GM12878 (cell line): Measurements from ENCODE around the gene BLTP3B.

Experiments used
- CHD2 ChIP-seq: IDR thresholded peaks from 2 replicates; pipeline ENCODE4 v1.6.1; 2011; ENCODE audit warnings: low read depth, low read length, improper control_type of control experiment, borderline replicate concordance
- MYC ChIP-seq: IDR thresholded peaks from 2 replicates; pipeline ENCODE4 v1.6.1; 2011; ENCODE audit warnings: mild to moderate bottlenecking, low read length, moderate library complexity, inconsistent platforms; ENCODE audit not compliant: insufficient read depth, insufficient replicate concordance, insufficient read length, severe bottlenecking
- SIX5 ChIP-seq: IDR thresholded peaks from 2 replicates; pipeline ENCODE4 v1.6.1; 2011; ENCODE audit warnings: mild to moderate bottlenecking, low read depth, low read length, moderate library complexity; ENCODE audit not compliant: severe bottlenecking
- TF ChIP-seq, protein P1 (sequence below), 3 experiments: IDR thresholded peaks in 2 of 3; conservative IDR thresholded peaks in 1 of 3; 2 replicates each; pipeline ENCODE4 v1.5.1; 2011; ENCODE audit warnings: low read depth in 3 of 3, low read length in 3 of 3, mild to moderate bottlenecking in 3 of 3, control low read depth in 2 of 3, moderate library complexity in 2 of 3, inconsistent platforms in 1 of 3, mixed read lengths in 1 of 3; ENCODE audit not compliant: control insufficient read depth in 2 of 3, insufficient read depth in 1 of 3; ENCODE audit errors: extremely low read depth in 1 of 3

DNA sequence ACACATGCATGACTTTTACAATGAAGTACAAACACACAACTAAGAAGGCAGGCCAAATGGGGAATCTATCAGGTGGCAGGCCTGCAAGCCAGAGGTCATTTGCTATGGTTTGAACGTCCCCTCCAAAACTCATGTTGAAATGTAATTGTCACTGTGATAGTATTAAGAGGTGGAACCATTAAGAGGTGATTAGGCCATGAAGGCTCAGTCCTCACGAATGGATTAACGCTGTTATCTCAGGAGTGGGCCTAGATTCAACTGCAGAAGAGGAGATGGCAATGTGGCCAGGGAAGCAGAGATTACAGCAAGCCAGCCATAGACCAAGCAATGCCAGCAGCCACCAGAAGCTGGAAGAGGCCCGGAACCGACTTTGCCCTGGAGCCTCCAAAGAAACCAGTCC, 44.4 kb upstream of the BLTP3B start:
- TF ChIP-seq MYC: no peak
- TF ChIP-seq CHD2: no peak
- TF ChIP-seq, protein P1, sequence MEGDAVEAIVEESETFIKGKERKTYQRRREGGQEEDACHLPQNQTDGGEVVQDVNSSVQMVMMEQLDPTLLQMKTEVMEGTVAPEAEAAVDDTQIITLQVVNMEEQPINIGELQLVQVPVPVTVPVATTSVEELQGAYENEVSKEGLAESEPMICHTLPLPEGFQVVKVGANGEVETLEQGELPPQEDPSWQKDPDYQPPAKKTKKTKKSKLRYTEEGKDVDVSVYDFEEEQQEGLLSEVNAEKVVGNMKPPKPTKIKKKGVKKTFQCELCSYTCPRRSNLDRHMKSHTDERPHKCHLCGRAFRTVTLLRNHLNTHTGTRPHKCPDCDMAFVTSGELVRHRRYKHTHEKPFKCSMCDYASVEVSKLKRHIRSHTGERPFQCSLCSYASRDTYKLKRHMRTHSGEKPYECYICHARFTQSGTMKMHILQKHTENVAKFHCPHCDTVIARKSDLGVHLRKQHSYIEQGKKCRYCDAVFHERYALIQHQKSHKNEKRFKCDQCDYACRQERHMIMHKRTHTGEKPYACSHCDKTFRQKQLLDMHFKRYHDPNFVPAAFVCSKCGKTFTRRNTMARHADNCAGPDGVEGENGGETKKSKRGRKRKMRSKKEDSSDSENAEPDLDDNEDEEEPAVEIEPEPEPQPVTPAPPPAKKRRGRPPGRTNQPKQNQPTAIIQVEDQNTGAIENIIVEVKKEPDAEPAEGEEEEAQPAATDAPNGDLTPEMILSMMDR (IDR thresholded peaks at IDR 0.05 in 2 of 3, conservative IDR thresholded peaks at IDR 0.05 in 1 of 3; ENCODE audit: control insufficient read depth in 2 of 3, extremely low read depth in 1 of 3, insufficient read depth in 1 of 3, low read depth in 3 of 3, low read length in 3 of 3): no peak
- no peak for TF ChIP-seq SIX5
